ENCODE results near the gene SEC14L6.

- no peak for TF ChIP-seq CTCF (conservative IDR thresholded peaks at IDR 0.05; ENCODE audit: low read length)
- TF ChIP-seq EZH2phosphoT487 (IDR thresholded peaks at IDR 0.05; ENCODE audit: borderline replicate concordance) = no peak
These were observed 43.0 kb downstream of the SEC14L6 start for GRCh38 chr22:30503551-30503950.
